Sigmoid colon (tissue), 3 donors: ENCODE measurements around the gene KCTD16.

ENCODE experiments used
- CTCF ChIP-seq, 4 experiments: fragments of 450-650 bp in 3 of 4; fragments of 200-600 bp in 1 of 4; IDR thresholded peaks; one replicate each; pipeline ENCODE4 v1.5.1; 2016 to 2019; ENCODE audit warnings: antibody characterized with exemption in 4 of 4, mild to moderate bottlenecking in 3 of 4, moderate library complexity in 2 of 4
- POLR2A ChIP-seq, 2 donors: fragments of 450-650 bp; IDR thresholded peaks; one replicate each; pipeline ENCODE4 v1.6.1; 2016; ENCODE audit warnings: antibody characterized with exemption in 2 of 2, mild to moderate bottlenecking in 2 of 2, moderate library complexity in 2 of 2

DNA sequence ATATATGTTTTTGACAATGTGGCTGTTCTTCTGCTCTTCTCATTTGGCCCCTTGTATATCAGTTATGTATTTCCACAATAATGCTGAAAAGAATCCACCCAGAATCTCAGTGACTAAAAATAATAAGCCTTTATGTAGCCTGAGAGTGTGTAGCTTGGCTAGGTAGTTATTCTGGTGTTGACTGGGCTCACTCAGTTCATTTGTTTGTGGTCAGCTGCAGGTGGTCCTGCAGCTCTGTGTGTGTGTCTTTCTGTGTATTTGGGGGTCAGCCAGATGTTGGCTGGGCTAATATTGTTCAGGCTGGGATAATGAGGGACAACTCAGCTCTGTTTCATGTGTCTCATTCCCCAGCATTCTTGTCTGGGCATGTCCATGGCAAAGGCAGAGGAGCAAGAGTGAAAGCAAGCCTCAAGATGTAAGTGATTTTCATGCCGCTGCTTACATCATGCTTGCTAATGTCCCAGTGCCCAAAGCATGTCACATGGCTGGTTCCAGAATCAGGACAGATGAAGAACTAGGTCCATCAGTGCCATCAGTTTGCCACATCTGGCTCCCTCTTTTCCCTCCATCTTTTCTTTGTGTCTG, 162.8 kb downstream of the KCTD16 start:
- TF ChIP-seq CTCF (IDR thresholded peaks at IDR 0.05) (no peak), POLR2A (IDR thresholded peaks at IDR 0.05) (no peak)
